ENCODE results near the gene MFAP3L.

The MFAP3L gene

GRCh38 chr4:169955521-169955920 is 70.7 kb downstream of the MFAP3L start (continued):
- TF ChIP-seq ZNF148 (tag by site-specific recombination; IDR thresholded peaks at IDR 0.05; ENCODE audit: borderline replicate concordance), result no peak

GRCh38 chr4:169952236-169953002 is 73.8 kb downstream of the MFAP3L start:
- Histone ChIP-seq H3K4me1 (ENCODE audit: control insufficient read depth, insufficient read depth, low read length) (no peaks in the 10 kb centered on the region), H3K9me3 (ENCODE audit: control insufficient read depth, insufficient read depth, low read depth, low read length) (no peaks in the 10 kb centered on the region), H3K4me3 (ENCODE audit: low read depth, low read length) (no peak overlapping the region), H3K27ac (ENCODE audit: extremely low read depth, low read depth, low read length) (no peak overlapping the region), H3K36me3 (ENCODE audit: control insufficient read depth in 2 of 2, insufficient read depth in 1 of 2, low read length in 2 of 2) (no peaks in the 10 kb centered on the region)
- ChIA-PET POLR2A (no interaction called here), CTCF (no interaction called here)
- TF ChIP-seq SP3 (tag by site-specific recombination; IDR thresholded peaks at IDR 0.05) (no peak), ZSCAN18 (tag by site-specific recombination; IDR thresholded peaks at IDR 0.05) (no peak), HOXA7 (CRISPR knock-in tag; IDR thresholded peaks at IDR 0.05; ENCODE audit: borderline replicate concordance) (no peak), ZBTB44 (tag by site-specific recombination; IDR thresholded peaks at IDR 0.05) (no peak), AEBP2 (tag by site-specific recombination; IDR thresholded peaks at IDR 0.05; ENCODE audit: borderline replicate concordance) (no peak), ZNF660 (tag by site-specific recombination; IDR thresholded peaks at IDR 0.05) (no peak), PRDM6 (tag by site-specific recombination; IDR thresholded peaks at IDR 0.05) (no peak), REPIN1 (tag by site-specific recombination; IDR thresholded peaks at IDR 0.05; ENCODE audit: low read depth) (no peak), ZNF776 (tag by site-specific recombination; IDR thresholded peaks at IDR 0.05; ENCODE audit: borderline replicate concordance) (no peak)

GRCh38 chr4:169948271-169948670 is 77.9 kb downstream of the MFAP3L start:
- Histone ChIP-seq H3K4me1 (ENCODE audit: control insufficient read depth, insufficient read depth, low read length) (no peaks in the 10 kb centered on the region), H3K27ac (ENCODE audit: extremely low read depth, low read depth, low read length) (no peak overlapping the region), H3K36me3 (ENCODE audit: control insufficient read depth in 2 of 2, insufficient read depth in 1 of 2, low read length in 2 of 2) (no peaks in the 10 kb centered on the region), H3K4me3 (ENCODE audit: low read depth, low read length) (no peak overlapping the region), H3K9me3 (ENCODE audit: control insufficient read depth, insufficient read depth, low read depth, low read length) (no peaks in the 10 kb centered on the region)
- ChIA-PET CTCF (interaction anchor here (0.7 kb wide), 2 partner anchors 14 to 58 kb away, joined by 3 read pairs; no protein-coding TSS in a partner anchor), POLR2A (no interaction called here)
- TF ChIP-seq ZNF791 (tag by site-specific recombination; IDR thresholded peaks at IDR 0.05) (no peak), ZNF560 (tag by site-specific recombination; IDR thresholded peaks at IDR 0.05; ENCODE audit: borderline replicate concordance) (no peak), ZFP69B (tag by site-specific recombination; IDR thresholded peaks at IDR 0.05) (no peak), SCRT1 (tag by site-specific recombination; IDR thresholded peaks at IDR 0.05; ENCODE audit: borderline replicate concordance) (no peak), ZNF121 (tag by site-specific recombination; IDR thresholded peaks at IDR 0.05) (no peak), ZNF704 (tag by site-specific recombination; IDR thresholded peaks at IDR 0.05) (no peak), ZNF621 (tag by site-specific recombination; IDR thresholded peaks at IDR 0.05) (no peak)

All from HEK293 (cell line).